ENCODE data around the gene PPAN.

DNA sequence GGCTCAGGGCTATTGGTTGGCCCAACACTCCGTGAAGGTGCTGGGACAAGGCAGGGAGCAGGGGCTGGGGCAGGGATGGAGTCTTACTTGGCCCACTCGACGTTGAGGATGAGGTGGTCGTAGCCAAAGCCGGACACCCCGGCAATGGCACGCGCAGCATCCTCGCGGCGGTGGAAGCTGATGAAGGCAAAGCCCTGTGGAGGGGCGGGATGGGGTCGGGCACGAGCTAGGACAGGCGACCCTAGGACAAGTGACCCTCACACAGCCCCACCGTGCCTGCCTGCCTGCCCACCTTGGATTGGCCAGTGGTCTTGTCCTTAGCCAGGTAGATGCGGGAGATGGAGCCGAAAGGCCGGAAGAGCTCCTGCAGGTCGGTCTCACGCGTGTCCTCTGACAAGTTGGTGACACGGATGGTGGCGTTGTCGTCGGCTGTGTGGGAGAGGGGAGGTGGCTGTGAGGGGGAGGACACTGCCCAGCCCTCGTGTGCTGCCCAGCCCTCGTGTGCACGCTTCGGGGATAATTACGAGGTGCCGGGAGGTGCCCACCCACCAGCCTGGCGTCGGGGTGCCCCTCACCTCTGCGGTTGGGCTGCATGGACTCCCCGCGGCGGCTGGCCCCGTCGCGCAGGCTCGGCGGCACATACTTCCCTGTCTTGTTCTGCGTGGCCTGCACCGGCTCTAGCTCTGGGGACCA is 9.4 kb downstream of the PPAN start:
- TF ChIP-seq POLR2A (IDR thresholded peaks at IDR 0.05) (no peak), EP300 (IDR thresholded peaks at IDR 0.05) (no peak)
- TF ChIP-seq, protein P1, sequence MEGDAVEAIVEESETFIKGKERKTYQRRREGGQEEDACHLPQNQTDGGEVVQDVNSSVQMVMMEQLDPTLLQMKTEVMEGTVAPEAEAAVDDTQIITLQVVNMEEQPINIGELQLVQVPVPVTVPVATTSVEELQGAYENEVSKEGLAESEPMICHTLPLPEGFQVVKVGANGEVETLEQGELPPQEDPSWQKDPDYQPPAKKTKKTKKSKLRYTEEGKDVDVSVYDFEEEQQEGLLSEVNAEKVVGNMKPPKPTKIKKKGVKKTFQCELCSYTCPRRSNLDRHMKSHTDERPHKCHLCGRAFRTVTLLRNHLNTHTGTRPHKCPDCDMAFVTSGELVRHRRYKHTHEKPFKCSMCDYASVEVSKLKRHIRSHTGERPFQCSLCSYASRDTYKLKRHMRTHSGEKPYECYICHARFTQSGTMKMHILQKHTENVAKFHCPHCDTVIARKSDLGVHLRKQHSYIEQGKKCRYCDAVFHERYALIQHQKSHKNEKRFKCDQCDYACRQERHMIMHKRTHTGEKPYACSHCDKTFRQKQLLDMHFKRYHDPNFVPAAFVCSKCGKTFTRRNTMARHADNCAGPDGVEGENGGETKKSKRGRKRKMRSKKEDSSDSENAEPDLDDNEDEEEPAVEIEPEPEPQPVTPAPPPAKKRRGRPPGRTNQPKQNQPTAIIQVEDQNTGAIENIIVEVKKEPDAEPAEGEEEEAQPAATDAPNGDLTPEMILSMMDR (IDR thresholded peaks at IDR 0.05) = no peak

All from ovary (tissue), 3 donors.